AG04449 (cell line): ENCODE results near the gene MAPK8IP3.

Source experiments
- CTCF ChIA-PET: fragments of 350-600 bp; formaldehyde crosslinking; extraction: SDS; loops from one replicate; lab custom pipeline; 2021; ENCODE audit warnings: antibody characterized with exemption; lab: Yijun Ruan, JAX
- POLR2A ChIA-PET: fragments of 400-600, 350-600 bp; formaldehyde crosslinking; extraction: SDS; loops from one replicate; lab custom pipeline; 2020; ENCODE audit warnings: antibody characterized with exemption, inconsistent platforms; lab: Yijun Ruan, JAX
- DNase-seq: peaks from one replicate; pipeline ENCODE4 v3.0.0-alpha.2; 2010; ENCODE audit warnings: low read depth, low spot score
- H3K4me3 ChIP-seq: 2 replicates; pipeline ENCODE4 v1.5.1; 2011; ENCODE audit warnings: low read depth, mild to moderate bottlenecking, control low read depth, low read length
- TF ChIP-seq, protein P1 (sequence below): IDR thresholded peaks from one replicate; pipeline ENCODE4 v1.5.1; 2011; ENCODE audit warnings: mild to moderate bottlenecking, moderate library complexity, low read length, control low read depth, inconsistent platforms; ENCODE audit not compliant: insufficient read depth; ENCODE audit errors: missing control alignments

Gene MAPK8IP3

DNA sequence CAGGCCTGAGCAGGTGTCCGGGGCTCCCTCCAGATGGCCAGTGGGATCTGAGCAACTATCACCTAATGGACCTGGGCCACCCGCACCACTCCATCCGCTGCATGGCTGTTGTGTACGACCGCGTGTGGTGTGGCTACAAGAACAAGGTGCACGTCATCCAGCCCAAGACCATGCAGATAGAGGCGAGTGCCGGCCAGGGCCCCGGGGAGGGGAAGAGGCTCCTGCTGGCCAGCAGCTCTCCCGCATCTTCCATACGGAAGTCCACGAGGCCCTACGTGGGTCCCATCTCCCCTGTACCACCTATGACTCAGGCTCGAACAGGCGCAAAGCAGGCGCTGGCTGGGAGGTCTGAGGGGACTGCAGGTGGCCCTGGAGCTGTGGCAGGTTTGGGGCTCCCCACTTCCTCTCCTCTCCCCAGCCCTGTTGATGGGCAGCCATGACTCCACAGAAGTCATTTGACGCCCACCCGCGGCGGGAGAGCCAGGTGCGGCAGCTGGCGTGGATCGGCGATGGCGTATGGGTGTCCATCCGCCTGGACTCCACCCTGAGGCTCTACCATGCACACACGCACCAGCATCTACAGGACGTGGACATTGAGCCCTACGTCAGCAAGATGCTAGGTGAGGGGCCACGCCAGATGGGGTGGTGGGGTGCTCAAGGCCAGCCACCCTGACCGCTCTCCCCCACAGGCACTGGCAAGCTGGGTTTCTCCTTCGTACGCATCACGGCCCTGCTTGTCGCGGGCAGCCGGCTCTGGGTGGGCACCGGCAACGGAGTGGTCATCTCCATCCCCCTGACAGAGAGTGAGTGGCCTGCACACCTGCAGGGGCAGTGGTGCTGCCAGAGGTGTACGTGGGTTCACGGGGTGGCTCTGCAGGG lies 61.4 kb downstream of the MAPK8IP3 start:
- no peak overlapping the region for H3K4me3 ChIP-seq
- DNase-seq, result no peak
- POLR2A ChIA-PET, result interaction anchor here (1.7 kb wide), 1 partner anchor 10 kb away, joined by 4 read pairs; no protein-coding TSS in a partner anchor
- CTCF ChIA-PET, result interaction anchor here (2.2 kb wide), 1 partner anchor 61 kb away, joined by 11 read pairs; the partner anchor contains the start of gene MAPK8IP3
- TF ChIP-seq, protein P1, sequence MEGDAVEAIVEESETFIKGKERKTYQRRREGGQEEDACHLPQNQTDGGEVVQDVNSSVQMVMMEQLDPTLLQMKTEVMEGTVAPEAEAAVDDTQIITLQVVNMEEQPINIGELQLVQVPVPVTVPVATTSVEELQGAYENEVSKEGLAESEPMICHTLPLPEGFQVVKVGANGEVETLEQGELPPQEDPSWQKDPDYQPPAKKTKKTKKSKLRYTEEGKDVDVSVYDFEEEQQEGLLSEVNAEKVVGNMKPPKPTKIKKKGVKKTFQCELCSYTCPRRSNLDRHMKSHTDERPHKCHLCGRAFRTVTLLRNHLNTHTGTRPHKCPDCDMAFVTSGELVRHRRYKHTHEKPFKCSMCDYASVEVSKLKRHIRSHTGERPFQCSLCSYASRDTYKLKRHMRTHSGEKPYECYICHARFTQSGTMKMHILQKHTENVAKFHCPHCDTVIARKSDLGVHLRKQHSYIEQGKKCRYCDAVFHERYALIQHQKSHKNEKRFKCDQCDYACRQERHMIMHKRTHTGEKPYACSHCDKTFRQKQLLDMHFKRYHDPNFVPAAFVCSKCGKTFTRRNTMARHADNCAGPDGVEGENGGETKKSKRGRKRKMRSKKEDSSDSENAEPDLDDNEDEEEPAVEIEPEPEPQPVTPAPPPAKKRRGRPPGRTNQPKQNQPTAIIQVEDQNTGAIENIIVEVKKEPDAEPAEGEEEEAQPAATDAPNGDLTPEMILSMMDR, result no peak

DNA sequence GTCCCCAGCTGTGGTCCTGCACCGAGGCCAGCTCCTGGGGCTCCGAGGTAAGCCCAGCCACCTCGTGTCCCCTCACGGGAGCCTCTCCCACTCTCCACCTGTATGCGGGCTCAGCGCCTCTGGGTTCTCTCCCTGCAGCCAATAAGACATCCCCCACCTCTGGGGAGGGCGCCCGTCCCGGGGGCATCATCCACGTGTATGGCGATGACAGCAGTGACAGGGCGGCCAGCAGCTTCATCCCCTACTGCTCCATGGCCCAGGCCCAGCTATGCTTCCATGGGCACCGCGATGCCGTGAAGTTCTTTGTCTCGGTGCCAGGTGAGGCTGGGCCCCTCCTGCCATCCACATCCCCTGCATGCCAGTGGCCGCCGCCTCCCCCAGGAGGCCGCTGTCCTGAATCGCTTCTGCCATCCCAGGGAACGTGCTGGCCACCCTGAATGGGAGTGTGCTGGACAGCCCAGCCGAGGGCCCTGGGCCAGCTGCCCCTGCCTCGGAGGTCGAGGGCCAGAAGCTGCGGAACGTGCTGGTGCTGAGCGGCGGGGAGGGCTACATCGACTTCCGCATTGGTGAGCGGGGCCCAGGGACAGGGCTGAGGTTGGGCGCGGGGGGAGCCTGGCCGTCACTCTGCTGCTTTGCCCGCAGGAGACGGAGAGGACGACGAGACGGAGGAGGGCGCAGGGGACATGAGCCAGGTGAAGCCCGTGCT lies 62.2 kb downstream of the MAPK8IP3 start:
- H3K4me3 ChIP-seq, result no peak overlapping the region
- DNase-seq, result no peak
- POLR2A ChIA-PET, result interaction anchor here (1.7 kb wide), 1 partner anchor 10 kb away, joined by 4 read pairs; no protein-coding TSS in a partner anchor
- CTCF ChIA-PET, result interaction anchor here (1.1 to 2.2 kb wide), 2 partner anchors 62 to 92 kb away, joined by 3 to 11 read pairs; partner anchors contain the start of gene MAPK8IP3
- TF ChIP-seq, protein P1, result no peak

DNA sequence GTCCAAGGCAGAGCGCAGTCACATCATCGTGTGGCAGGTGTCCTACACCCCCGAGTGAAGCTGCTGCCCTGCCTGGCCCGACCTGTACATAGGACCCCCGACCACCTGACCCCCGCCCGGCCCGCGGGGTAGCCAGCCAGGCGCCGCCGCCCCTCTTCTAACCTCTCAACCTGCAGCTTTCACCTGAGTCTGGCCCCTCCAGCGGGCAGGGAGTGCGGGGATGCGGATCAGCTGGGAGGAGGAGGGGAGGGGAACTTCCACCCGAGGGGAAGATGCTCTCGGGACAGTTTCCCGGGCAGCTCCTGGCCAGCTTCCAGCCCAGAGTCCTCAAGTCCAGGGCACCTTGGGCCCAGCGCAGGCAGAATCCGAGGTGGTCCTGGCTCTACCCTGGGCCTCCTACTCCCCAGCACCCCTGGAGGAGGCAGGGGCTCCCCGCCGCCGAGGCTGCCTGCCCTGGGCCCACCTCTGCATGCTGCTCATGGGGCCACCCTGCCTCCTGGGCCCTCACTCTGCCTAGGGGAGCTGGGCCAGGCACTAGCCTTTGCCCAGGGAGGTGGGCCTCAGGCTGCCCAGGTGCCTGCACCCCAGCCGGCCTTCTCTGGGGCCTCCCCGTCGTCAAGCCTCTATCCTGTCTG lies 62.9 kb downstream of the MAPK8IP3 start:
- ChIA-PET CTCF (interaction anchor here (1.1 to 2.2 kb wide), 2 partner anchors 63 to 92 kb away, joined by 3 to 11 read pairs; partner anchors contain the start of gene MAPK8IP3), POLR2A (interaction anchor here (1.7 to 4.3 kb wide), 2 partner anchors 9 to 13 kb away, joined by 4 to 31 read pairs; partner anchors contain the start of genes NUBP2 and SPSB3)
- no peak overlapping the region for H3K4me3 ChIP-seq
- DNase-seq, result no peak
- TF ChIP-seq, protein P1, result no peak

DNA sequence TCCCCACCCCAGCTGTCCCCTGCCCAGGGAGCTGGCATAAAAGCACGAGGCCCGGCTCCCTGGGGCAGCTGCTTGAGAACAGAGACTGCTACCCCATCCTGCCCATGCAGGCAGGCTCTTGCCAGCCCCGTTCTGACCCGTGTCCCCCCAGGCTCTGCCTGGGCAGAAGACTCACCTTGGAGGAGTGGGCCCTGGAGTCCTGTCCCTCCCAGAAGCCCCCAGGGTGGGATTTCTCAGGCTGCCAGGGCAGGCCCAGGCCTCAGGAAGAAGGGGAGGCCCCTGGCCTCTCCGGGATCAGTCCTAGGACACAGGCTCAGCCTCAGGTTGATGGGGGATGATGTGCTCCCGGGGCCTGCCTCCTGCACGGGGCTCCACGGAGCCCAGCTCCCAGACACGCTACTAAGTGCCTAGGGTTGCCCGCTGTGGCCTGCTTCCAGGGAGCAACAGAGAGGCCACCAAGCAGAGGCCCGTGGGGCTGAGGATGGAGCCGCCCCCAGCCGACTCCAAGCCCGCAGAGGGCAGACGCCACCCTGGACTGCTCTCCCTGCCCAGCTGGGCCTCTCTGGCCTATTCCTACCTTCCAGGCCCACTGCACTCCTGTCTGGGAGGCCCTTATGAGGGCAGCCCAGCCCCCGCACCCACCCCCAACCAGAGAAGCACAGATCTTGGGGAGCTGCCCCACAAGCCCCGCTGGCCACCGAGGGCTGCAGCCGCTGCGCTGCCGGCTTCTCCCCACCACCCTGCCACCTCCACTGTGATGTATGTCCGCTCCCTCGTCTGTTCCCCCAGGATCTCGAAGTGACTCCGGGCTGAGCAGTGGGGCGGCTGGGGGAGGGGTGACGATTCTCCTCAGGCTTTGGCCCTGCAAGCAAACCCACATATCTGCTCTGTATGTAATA lies 63.7 kb downstream of the MAPK8IP3 start:
- ChIA-PET POLR2A (interaction anchor here (0.7 to 4.3 kb wide), 3 partner anchors 13 to 24 kb away, joined by 3 to 31 read pairs (median 4); partner anchors contain the start of genes NUBP2 and SPSB3), CTCF (interaction anchor here (2.2 kb wide), 1 partner anchor 64 kb away, joined by 11 read pairs; the partner anchor contains the start of gene MAPK8IP3)
- H3K4me3 ChIP-seq, result no peak overlapping the region; the same call in 1 of the 2 replicates
- no peak for DNase-seq
- TF ChIP-seq, protein P1, result no peak
